WI38 (cell line): ENCODE data around the gene DPF3.

ENCODE experiments used
- H3K4me3 ChIP-seq: 2 replicates; pipeline ENCODE4 v1.5.1; 2011; ENCODE audit warnings: low read depth, mild to moderate bottlenecking, control low read depth, low read length
- CTCF ChIP-seq: IDR thresholded peaks from 2 replicates; pipeline ENCODE4 v1.5.1; 2012; ENCODE audit warnings: low read depth, mild to moderate bottlenecking, control low read depth, low read length

DPF3 gene

GRCh38 chr14:72917094-72917802 lies 23.3 kb upstream of the DPF3 start:
- TF ChIP-seq CTCF, result no peak
- no peak overlapping the region for H3K4me3 ChIP-seq

GRCh38 chr14:72916174-72916573 lies 22.3 kb upstream of the DPF3 start:
- no peak overlapping the region for H3K4me3 ChIP-seq
- TF ChIP-seq CTCF, result no peak

GRCh38 chr14:72913809-72914208 lies 19.9 kb upstream of the DPF3 start:
- no peak overlapping the region for H3K4me3 ChIP-seq
- no peak for TF ChIP-seq CTCF

GRCh38 chr14:72909163-72909562 lies 15.3 kb upstream of the DPF3 start:
- TF ChIP-seq CTCF, result no peak

GRCh38 chr14:72907886-72908285 lies 14.0 kb upstream of the DPF3 start:
- no peak overlapping the region for H3K4me3 ChIP-seq
- TF ChIP-seq CTCF, result no peak

More at GRCh38 chr14:72909163-72909562, 15.3 kb upstream of the DPF3 start:
- no peak overlapping the region for H3K4me3 ChIP-seq

- no peak overlapping the region for H3K4me3 ChIP-seq
Measured at GRCh38 chr14:72906879-72907278, 13.0 kb upstream of the DPF3 start.

More at GRCh38 chr14:72906879-72907278, 13.0 kb upstream of the DPF3 start:
- no peak for TF ChIP-seq CTCF
